ENCODE data around the gene TACC3.

The TACC3 gene

GRCh38 chr4:1757836-1758235 lies 36.5 kb downstream of the TACC3 start:
- TF ChIP-seq CTCF (IDR thresholded peaks at IDR 0.05; ENCODE audit: borderline replicate concordance, control extremely low read depth, extremely low read depth, insufficient read depth, missing control alignments): no peak
- in situ Hi-C loops (cut with MboI; ENCODE audit: low sequenced_read_pairs, unreplicated experiment): no loop called here
- no peak for DNase-seq (ENCODE audit: low spot score)

GRCh38 chr4:1758306-1759121 lies 37.2 kb downstream of the TACC3 start:
- no peak for DNase-seq (ENCODE audit: low spot score)
- in situ Hi-C loops (cut with MboI; ENCODE audit: low sequenced_read_pairs, unreplicated experiment): no loop called here
- no peak for TF ChIP-seq CTCF (IDR thresholded peaks at IDR 0.05; ENCODE audit: borderline replicate concordance, control extremely low read depth, extremely low read depth, insufficient read depth, missing control alignments)

DNA sequence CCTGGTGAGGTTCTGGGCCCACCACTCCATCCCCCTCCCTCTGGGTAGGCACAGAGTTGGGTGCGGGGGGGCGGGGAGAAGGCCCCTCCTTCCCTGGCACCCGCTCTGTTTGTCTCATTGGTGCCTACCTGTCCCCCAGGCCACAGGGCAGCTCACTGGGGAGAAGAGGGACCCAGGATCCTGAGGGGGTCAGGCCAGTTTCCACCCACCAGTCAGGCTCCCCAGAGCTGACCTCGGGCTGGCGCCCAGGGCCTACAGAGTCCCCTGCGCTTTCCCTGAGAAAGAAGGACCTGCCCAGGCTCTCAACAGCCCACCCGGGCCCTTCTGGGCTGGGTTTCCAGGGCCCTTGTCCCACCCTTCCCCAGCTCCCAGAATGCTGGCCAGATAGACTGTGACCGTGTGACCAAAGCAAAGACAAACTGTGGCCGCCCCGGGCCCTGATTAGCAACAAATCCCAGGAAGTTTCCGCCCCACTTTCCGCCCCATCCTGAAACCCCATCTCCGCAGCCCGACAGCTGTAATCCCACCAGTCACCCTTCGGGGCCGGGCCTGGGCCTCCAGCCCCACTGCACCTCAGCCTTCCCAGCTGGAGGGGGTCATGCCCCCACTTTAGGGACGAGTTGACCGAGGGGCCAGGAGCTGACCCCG lies 38.0 kb downstream of the TACC3 start:
- no peak for TF ChIP-seq CTCF (IDR thresholded peaks at IDR 0.05; ENCODE audit: borderline replicate concordance, control extremely low read depth, extremely low read depth, insufficient read depth, missing control alignments)
- DNase-seq (ENCODE audit: low spot score): no peak
- in situ Hi-C loops (cut with MboI; ENCODE audit: low sequenced_read_pairs, unreplicated experiment): no loop called here

GRCh38 chr4:1759818-1760223 lies 38.5 kb downstream of the TACC3 start:
- in situ Hi-C loops (cut with MboI; ENCODE audit: low sequenced_read_pairs, unreplicated experiment): no loop called here
- no peak for DNase-seq (ENCODE audit: low spot score)

DNA sequence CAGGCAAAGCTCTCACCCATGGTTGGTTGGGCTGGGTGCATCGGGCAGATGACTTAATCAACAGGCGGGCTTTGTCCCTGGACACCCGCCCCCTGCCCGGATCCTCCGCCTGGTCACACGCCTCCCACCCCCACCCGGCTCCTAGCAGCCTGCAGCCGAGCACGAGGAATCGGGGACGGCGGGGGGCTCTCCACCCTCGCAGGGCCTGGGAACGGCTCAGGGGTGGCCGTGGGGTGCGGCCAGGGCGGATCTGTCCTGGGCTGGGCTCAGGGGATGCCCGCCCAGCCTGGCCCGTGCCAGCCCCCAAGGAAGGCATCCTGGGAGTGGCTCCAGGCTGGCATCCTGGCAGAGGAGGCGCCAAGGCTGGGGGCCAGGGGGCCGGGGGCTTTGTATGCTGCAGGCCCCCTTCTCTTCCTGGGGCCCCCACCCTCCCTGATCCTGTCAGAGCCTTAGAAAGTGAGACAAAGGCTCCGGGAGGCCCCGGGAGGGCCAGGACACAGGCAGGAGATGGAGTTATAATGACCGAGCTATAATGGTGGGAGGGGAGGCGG lies 39.3 kb downstream of the TACC3 start:
- TF ChIP-seq CTCF (IDR thresholded peaks at IDR 0.05; ENCODE audit: borderline replicate concordance, control extremely low read depth, extremely low read depth, insufficient read depth, missing control alignments): no peak
- in situ Hi-C loops (cut with MboI; ENCODE audit: low sequenced_read_pairs, unreplicated experiment): no loop called here
- no peak for DNase-seq (ENCODE audit: low spot score)

More at GRCh38 chr4:1759818-1760223, 38.5 kb downstream of the TACC3 start:
- TF ChIP-seq CTCF (IDR thresholded peaks at IDR 0.05; ENCODE audit: borderline replicate concordance, control extremely low read depth, extremely low read depth, insufficient read depth, missing control alignments): no peak

DNA sequence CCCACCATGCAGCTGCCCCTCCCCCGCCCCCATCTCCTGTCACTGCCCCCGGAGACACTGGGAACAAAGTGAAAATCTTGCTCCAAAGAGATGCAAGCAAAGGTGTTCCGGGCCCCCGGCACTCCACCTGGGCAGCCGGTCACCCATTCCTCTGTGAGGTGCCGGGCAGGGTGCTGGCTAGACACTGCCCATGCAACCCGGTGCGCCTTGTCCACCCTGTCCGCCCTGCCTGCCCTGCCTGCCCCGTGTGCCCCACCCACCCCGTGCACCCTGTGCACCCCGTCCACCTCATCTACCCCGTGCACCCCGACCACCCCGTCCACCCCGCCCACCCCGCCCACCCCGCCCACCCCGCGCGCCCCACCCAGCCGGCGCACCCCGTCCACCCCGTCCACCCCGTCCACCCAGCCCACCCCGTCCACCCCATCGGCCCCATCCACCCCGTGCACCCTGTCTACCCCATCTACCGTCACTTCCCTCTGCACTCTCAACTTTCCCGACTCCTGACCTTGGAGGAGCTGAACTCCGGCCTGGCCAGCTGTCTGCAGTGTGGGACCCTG lies 39.9 kb downstream of the TACC3 start:
- in situ Hi-C loops (cut with MboI; ENCODE audit: low sequenced_read_pairs, unreplicated experiment): no loop called here
- DNase-seq (ENCODE audit: low spot score): no peak
- TF ChIP-seq CTCF (IDR thresholded peaks at IDR 0.05; ENCODE audit: borderline replicate concordance, control extremely low read depth, extremely low read depth, insufficient read depth, missing control alignments): no peak
